SU-DHL-6 (cell line): ENCODE measurements around the gene OR14A2.
"Not testable (repeated sequence)": the region's sequence is repeated elsewhere in the genome, so short reads cannot be mapped to it uniquely, and the experiment has no call there.

ENCODE experiments used
- H2AFZ ChIP-seq: fragments of 200-600 bp; sonication (generic); 2 replicates; pipeline ENCODE4 v1.6.1; 2014; ENCODE audit warnings: low read depth, mild to moderate bottlenecking, moderate library complexity, mixed read lengths, antibody characterized with exemption, low read length; ENCODE audit not compliant: severe bottlenecking
- H3F3A ChIP-seq: fragments of 200-600 bp; shearing (Covaris generic); 2 replicates; pipeline ENCODE4 v1.6.0; 2016; ENCODE audit warnings: antibody characterized with exemption, mild to moderate bottlenecking; ENCODE audit not compliant: insufficient read depth
- H3K27ac ChIP-seq: fragments of 200-600 bp; sonication (generic); 2 replicates; pipeline ENCODE4 v1.5.1; 2016; ENCODE audit warnings: low read depth, mild to moderate bottlenecking, low read length, moderate library complexity, mixed read lengths
- H3K27me3 ChIP-seq: fragments of 200-600 bp; sonication (generic), shearing (Covaris generic); 2 replicates; pipeline ENCODE4 v1.6.0; 2014; ENCODE audit warnings: mild to moderate bottlenecking, low read length
- H3K36me3 ChIP-seq: fragments of 200-600 bp; sonication (generic); 2 replicates; pipeline ENCODE4 v1.6.1; 2014; ENCODE audit warnings: mild to moderate bottlenecking, low read length, mixed read lengths
- H3K4me2 ChIP-seq: fragments of 300-600, 200-600 bp; shearing (Covaris generic), sonication (generic); 2 replicates; pipeline ENCODE4 v1.6.0; 2014; ENCODE audit warnings: low read length, low read depth, mild to moderate bottlenecking; ENCODE audit not compliant: poor library complexity, severe bottlenecking
- H3K4me3 ChIP-seq: fragments of 200-600 bp; sonication (generic); 2 replicates; pipeline ENCODE4 v1.5.1; 2014; ENCODE audit warnings: antibody characterized with exemption, low read length, mild to moderate bottlenecking, mixed read lengths; ENCODE audit not compliant: insufficient read depth, poor library complexity, severe bottlenecking
- H3K79me2 ChIP-seq: fragments of 200-600 bp; sonication (generic); 2 replicates; pipeline ENCODE4 v1.6.1; 2014; ENCODE audit warnings: mild to moderate bottlenecking, low read length, moderate library complexity; ENCODE audit not compliant: insufficient read depth
- H3K9ac ChIP-seq: fragments of 200-600 bp; sonication (generic); 2 replicates; pipeline ENCODE4 v1.7.0; 2014; ENCODE audit warnings: mild to moderate bottlenecking, low read length
- H3K9me2 ChIP-seq: fragments of 200-600 bp; sonication (generic); replicated peaks from 2 replicates; pipeline ENCODE4 v1.6.1; 2014; ENCODE audit warnings: low read length; ENCODE audit not compliant: insufficient read depth
- H3K9me3 ChIP-seq: fragments of 200-600 bp; sonication (generic); 2 replicates; pipeline ENCODE4 v1.6.1; 2014; ENCODE audit warnings: low read length, mixed read lengths; ENCODE audit not compliant: insufficient read depth
- H4K20me1 ChIP-seq: fragments of 200-600 bp; sonication (generic); 2 replicates; pipeline ENCODE4 v1.6.1; 2014; ENCODE audit warnings: low read depth, mild to moderate bottlenecking, antibody characterized with exemption, low read length, moderate library complexity, mixed read lengths
- CTCF ChIP-seq: fragments of 200-600 bp; sonication (generic); IDR thresholded peaks from one replicate; pipeline ENCODE4 v1.5.1; 2017; ENCODE audit warnings: antibody characterized with exemption, mild to moderate bottlenecking, low read length, moderate library complexity; ENCODE audit not compliant: insufficient read depth, poor library complexity, severe bottlenecking
- EZH2phosphoT487 ChIP-seq: fragments of 200-600 bp; sonication (generic), shearing (Covaris generic); conservative IDR thresholded peaks from 2 replicates; pipeline ENCODE4 v1.6.1; 2018; ENCODE audit warnings: mild to moderate bottlenecking, antibody characterized with exemption, low read length, moderate library complexity, mixed read lengths

The OR14A2 gene

DNA sequence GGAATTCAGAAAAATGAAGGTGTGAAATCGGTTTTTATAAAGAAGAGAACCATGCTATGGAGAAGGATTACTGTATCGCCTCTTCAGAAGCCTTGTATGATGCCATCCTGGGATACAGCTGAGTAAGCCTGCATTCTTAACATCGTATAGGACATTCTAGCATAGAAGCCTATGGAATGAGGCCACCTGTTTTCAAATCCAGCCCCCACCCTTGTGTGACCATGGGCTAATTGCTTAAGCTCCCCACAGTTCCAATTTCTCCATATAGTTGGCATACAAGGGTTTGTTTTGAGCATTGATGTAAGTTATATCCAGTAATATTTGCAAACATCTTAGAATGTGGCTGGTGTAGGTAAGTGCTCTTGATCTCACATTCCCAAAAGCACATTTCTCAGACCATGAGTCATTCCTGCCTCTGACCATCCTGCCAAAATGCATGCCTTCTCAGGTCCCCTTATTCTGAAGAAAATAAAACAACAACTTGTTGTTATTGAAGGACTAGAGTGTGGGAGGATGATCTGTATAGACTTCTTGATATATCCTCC, 1.5 kb downstream of the OR14A2 start:
- no peak overlapping the region for H3K4me2 ChIP-seq
- H3K27me3 ChIP-seq, result no peaks in the 10 kb centered on the region
- H3K36me3 ChIP-seq, result no peaks in the 10 kb centered on the region
- no peak overlapping the region for H3K27ac ChIP-seq
- TF ChIP-seq EZH2phosphoT487 (no peak), CTCF (no peak)
- H4K20me1 ChIP-seq, result no peaks in the 10 kb centered on the region
- no peak overlapping the region for H3K4me3 ChIP-seq
- H3K9me3 ChIP-seq, result no peaks in the 10 kb centered on the region
- no peaks in the 10 kb centered on the region for H3F3A ChIP-seq
- no peaks in the 10 kb centered on the region for H3K79me2 ChIP-seq
- H3K9ac ChIP-seq, result no peak overlapping the region
- no peak overlapping the region for H2AFZ ChIP-seq
- no peaks in the 10 kb centered on the region for H3K9me2 ChIP-seq

- H3K36me3 ChIP-seq, H4K20me1 ChIP-seq, H2AFZ ChIP-seq, H3K79me2 ChIP-seq, H3K27me3 ChIP-seq, H3K9me3 ChIP-seq, H3K9me2 ChIP-seq, H3F3A ChIP-seq, H3K4me3 ChIP-seq, H3K27ac ChIP-seq, H3K9ac ChIP-seq, H3K4me2 ChIP-seq: not testable (repeated sequence)
Measured at GRCh38 chr1:247742215-247742760, 5.7 kb downstream of the OR14A2 start.

DNA sequence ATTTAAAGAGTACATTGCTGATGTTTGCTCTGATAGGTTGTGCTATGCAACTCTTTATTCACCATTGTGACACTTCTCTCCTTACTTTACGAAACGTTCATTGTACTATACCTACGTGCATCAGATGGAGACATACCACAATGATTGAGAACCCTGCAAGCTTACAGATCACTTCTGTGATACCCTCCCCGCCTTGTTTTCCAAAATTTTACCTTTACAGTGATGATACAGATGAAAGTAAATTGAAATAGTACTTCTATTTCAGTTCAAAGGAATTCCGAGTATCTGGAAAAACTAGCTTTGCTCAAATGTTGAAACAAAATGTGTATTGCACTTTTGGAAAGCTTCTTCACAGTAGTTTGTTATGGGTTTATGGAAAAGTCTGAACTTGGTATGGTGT, 6.2 kb downstream of the OR14A2 start:
- no peaks in the 10 kb centered on the region for H3K27me3 ChIP-seq
- H3K4me3 ChIP-seq, result no peak overlapping the region
- H4K20me1 ChIP-seq, result no peaks in the 10 kb centered on the region
- TF ChIP-seq CTCF (no peak), EZH2phosphoT487 (no peak)
- no peaks in the 10 kb centered on the region for H3K79me2 ChIP-seq
- H2AFZ ChIP-seq, result no peak overlapping the region
- no peaks in the 10 kb centered on the region for H3K36me3 ChIP-seq
- no peak overlapping the region for H3K9ac ChIP-seq
- H3K9me3 ChIP-seq, result no peaks in the 10 kb centered on the region
- no peaks in the 10 kb centered on the region for H3F3A ChIP-seq
- H3K9me2 ChIP-seq, result no peaks in the 10 kb centered on the region
- H3K4me2 ChIP-seq, result no peak overlapping the region
- no peak overlapping the region for H3K27ac ChIP-seq

GRCh38 chr1:247740721-247741120, 7.2 kb downstream of the OR14A2 start:
- H3K9ac ChIP-seq, result no peak overlapping the region
- no peak overlapping the region for H3K27ac ChIP-seq
- no peaks in the 10 kb centered on the region for H3K79me2 ChIP-seq
- no peaks in the 10 kb centered on the region for H3K36me3 ChIP-seq
- no peaks in the 10 kb centered on the region for H4K20me1 ChIP-seq
- no peak overlapping the region for H3K4me2 ChIP-seq
- H3K9me2 ChIP-seq, result no peaks in the 10 kb centered on the region
- H3K4me3 ChIP-seq, result no peak overlapping the region
- no peaks in the 10 kb centered on the region for H3F3A ChIP-seq
- no peak for TF ChIP-seq EZH2phosphoT487
- no peak for TF ChIP-seq CTCF
- H3K27me3 ChIP-seq, result no peaks in the 10 kb centered on the region
- H2AFZ ChIP-seq, result no peak overlapping the region
- no peaks in the 10 kb centered on the region for H3K9me3 ChIP-seq
